Measurements from ENCODE around the gene RAB40B. TPM values are rescaled to one million over a fixed set of nuclear protein-coding genes. Genes with fewer than 3 reads are reported as not detected.

RAB40B gene
- total and polyA plus RNA-seq, 11 donors: 10.9 to 37.7 (median 21.9) TPM

- peaks cover 0 to 3% (median 0%) of the 10 kb centered on the region in 9 donors for H3K36me3 ChIP-seq
- peaks cover 0 to 22% (median 15%) of the 10 kb centered on the region in 12 donors for H3K4me1 ChIP-seq
- WGBS, 4 donors: 46 to 56% (median 50%) methylated on average over 2 of the region's 2 CpGs
- TF ChIP-seq CTCF (IDR thresholded peaks at IDR 0.05) (no peak), POLR2A (IDR thresholded peaks at IDR 0.05) (no peak)
- no peak overlapping the region for H3K4me3 ChIP-seq
- peaks cover 0 to 6% (median 0%) of the 10 kb centered on the region in 9 donors for H3K27me3 ChIP-seq
- H3K27ac ChIP-seq: no peak overlapping the region
- intact Hi-C loops (cut with DNase I): loop anchor here in 1 of 10 donors (5.0 kb wide), 1 partner anchor 42 kb away; no protein-coding TSS in a partner anchor
- DNase-seq (no peak), ATAC-seq (no peak)
- peaks cover 0 to 16% (median 7%) of the 10 kb centered on the region in 12 donors for H3K9me3 ChIP-seq
Measured at GRCh38 chr17:82694647-82695046, 3.9 kb downstream of the RAB40B start.

GRCh38 chr17:82693168-82693867 is 5.2 kb downstream of the RAB40B start:
- peaks cover 0 to 6% (median 0%) of the 10 kb centered on the region in 9 donors for H3K27me3 ChIP-seq
- intact Hi-C loops (cut with DNase I): no loop called here
- H3K4me1 ChIP-seq: peaks cover 0 to 14% (median 10%) of the 10 kb centered on the region in 12 donors
- H3K36me3 ChIP-seq: peaks cover 0 to 3% (median 0%) of the 10 kb centered on the region in 9 donors
- peaks cover 0 to 16% (median 7%) of the 10 kb centered on the region in 12 donors for H3K9me3 ChIP-seq
- no peak overlapping the region for H3K4me3 ChIP-seq
- DNase-seq: peak in 1 of 5 donors; percentile 18
- no peak overlapping the region for H3K27ac ChIP-seq
- ATAC-seq: no peak
- TF ChIP-seq POLR2A (IDR thresholded peaks at IDR 0.05) (no peak), CTCF (IDR thresholded peaks at IDR 0.05) (no peak)
- 92 to 95% (median 93%) methylated on average over 22 of the region's 22 CpGs for whole genome bisulfite sequencing, 4 donors

GRCh38 chr17:82692268-82692667 is 6.2 kb downstream of the RAB40B start:
- H3K36me3 ChIP-seq: peaks cover 0 to 3% (median 0%) of the 10 kb centered on the region in 9 donors
- intact Hi-C loops (cut with DNase I): no loop called here
- TF ChIP-seq POLR2A (IDR thresholded peaks at IDR 0.05) (no peak), CTCF (IDR thresholded peaks at IDR 0.05) (no peak)
- H3K9me3 ChIP-seq: peaks cover 0 to 16% (median 7%) of the 10 kb centered on the region in 12 donors
- no peak overlapping the region for H3K4me3 ChIP-seq
- ATAC-seq (no peak), DNase-seq (peak in 1 of 5 donors; percentile 6)
- H3K4me1 ChIP-seq: peaks cover 0 to 13% (median 6%) of the 10 kb centered on the region in 12 donors
- H3K27ac ChIP-seq: no peak overlapping the region
- H3K27me3 ChIP-seq: peaks cover 0 to 3% (median 0%) of the 10 kb centered on the region in 9 donors
- 81 to 89% (median 85%) methylated on average over 15 to 16 of the region's 16 CpGs for WGBS, 4 donors

GRCh38 chr17:82691714-82692113 is 6.8 kb downstream of the RAB40B start:
- 87 to 96% (median 93%) methylated on average over 11 to 14 of the region's 17 CpGs for WGBS, 4 donors
- DNase-seq (peak in 1 of 5 donors; percentile 19), ATAC-seq (no peak)
- TF ChIP-seq CTCF (IDR thresholded peaks at IDR 0.05): no peak
- TF ChIP-seq POLR2A (IDR thresholded peaks at IDR 0.05): no peak
- Histone ChIP-seq H3K27ac (no peak overlapping the region), H3K4me3 (no peak overlapping the region), H3K4me1 (peaks cover 0 to 12% (median under 1%) of the 10 kb centered on the region in 12 donors), H3K36me3 (peaks cover 0 to 3% (median 0%) of the 10 kb centered on the region in 9 donors), H3K27me3 (no peaks in the 10 kb centered on the region), H3K9me3 (peaks cover 0 to 16% (median 7%) of the 10 kb centered on the region in 12 donors)
- intact Hi-C loops (cut with DNase I): no loop called here

All from heart left ventricle (tissue), 16 donors.